Measurements from ENCODE around the gene ZNRD2. TPM values are rescaled to one million over a fixed set of nuclear protein-coding genes. Genes with fewer than 3 reads are reported as not detected.

ZNRD2 gene
- total RNA-seq, 2 experiments from 2014 or later = 54.3 to 54.7 TPM

- intact Hi-C loops (cut with micrococcal nuclease) = no loop called here
- DNase-seq (no peak), ATAC-seq (no peak)
- no peaks in the 10 kb centered on the region for H3K27me3 Mint-ChIP-seq
- H3K27ac Mint-ChIP-seq = no peak overlapping the region
- TF ChIP-seq, protein P1, sequence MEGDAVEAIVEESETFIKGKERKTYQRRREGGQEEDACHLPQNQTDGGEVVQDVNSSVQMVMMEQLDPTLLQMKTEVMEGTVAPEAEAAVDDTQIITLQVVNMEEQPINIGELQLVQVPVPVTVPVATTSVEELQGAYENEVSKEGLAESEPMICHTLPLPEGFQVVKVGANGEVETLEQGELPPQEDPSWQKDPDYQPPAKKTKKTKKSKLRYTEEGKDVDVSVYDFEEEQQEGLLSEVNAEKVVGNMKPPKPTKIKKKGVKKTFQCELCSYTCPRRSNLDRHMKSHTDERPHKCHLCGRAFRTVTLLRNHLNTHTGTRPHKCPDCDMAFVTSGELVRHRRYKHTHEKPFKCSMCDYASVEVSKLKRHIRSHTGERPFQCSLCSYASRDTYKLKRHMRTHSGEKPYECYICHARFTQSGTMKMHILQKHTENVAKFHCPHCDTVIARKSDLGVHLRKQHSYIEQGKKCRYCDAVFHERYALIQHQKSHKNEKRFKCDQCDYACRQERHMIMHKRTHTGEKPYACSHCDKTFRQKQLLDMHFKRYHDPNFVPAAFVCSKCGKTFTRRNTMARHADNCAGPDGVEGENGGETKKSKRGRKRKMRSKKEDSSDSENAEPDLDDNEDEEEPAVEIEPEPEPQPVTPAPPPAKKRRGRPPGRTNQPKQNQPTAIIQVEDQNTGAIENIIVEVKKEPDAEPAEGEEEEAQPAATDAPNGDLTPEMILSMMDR (IDR thresholded peaks at IDR 0.05) = no peak
- H3K36me3 Mint-ChIP-seq (ENCODE audit: low read depth) = peaks cover 5% of the 10 kb centered on the region
- no peak overlapping the region for H3K4me3 Mint-ChIP-seq
- ChIA-PET CTCF (no interaction called here), POLR2A (interaction anchor here (0.6 to 1.5 kb wide), 3 partner anchors 10 to 61 kb away, joined by 3 to 4 read pairs (median 3); partner anchors contain the start of gene FAM89B)
- no peaks in the 10 kb centered on the region for H3K9me3 Mint-ChIP-seq
- H3K4me1 Mint-ChIP-seq (ENCODE audit: low read depth) = peaks cover 12% of the 10 kb centered on the region
These were observed 29.1 kb downstream of the ZNRD2 start for GRCh38 chr11:65599216-65599954.

DNA sequence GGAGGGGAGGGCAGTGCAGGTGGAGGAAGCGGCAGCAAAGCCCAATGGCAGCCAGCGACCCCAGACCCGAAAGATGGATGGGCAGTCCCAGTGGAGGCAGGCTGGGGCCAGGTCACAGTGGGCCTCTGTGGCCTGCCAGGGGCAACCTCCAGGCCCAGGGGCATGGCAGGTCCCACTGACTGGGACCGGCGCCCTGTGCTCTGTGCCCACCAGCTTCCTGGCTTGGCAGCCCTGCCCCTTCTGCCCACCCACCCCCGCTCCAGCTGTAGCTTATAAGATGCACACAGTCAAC is 29.6 kb downstream of the ZNRD2 start:
- CTCF ChIA-PET = no interaction called here
- no peak for ATAC-seq
- Mint-ChIP-seq H3K9me3 (no peaks in the 10 kb centered on the region), H3K27ac (no peak overlapping the region), H3K36me3 (ENCODE audit: low read depth) (peaks cover 6% of the 10 kb centered on the region), H3K27me3 (no peaks in the 10 kb centered on the region), H3K4me3 (no peak overlapping the region), H3K4me1 (ENCODE audit: low read depth) (peaks cover 11% of the 10 kb centered on the region)
- TF ChIP-seq, protein P1 (IDR thresholded peaks at IDR 0.05) = no peak
- intact Hi-C loops (cut with micrococcal nuclease) = no loop called here
- POLR2A ChIA-PET = interaction anchor here (0.6 to 1.5 kb wide), 3 partner anchors 9 to 61 kb away, joined by 3 to 4 read pairs (median 3); partner anchors contain the start of gene FAM89B
- no peak for DNase-seq

GRCh38 chr11:65604258-65604657 is 34.0 kb downstream of the ZNRD2 start:
- Mint-ChIP-seq H3K27ac (no peak overlapping the region), H3K4me1 (ENCODE audit: low read depth) (peaks cover 6% of the 10 kb centered on the region), H3K4me3 (no peak overlapping the region), H3K27me3 (no peaks in the 10 kb centered on the region), H3K36me3 (ENCODE audit: low read depth) (peaks cover 20% of the 10 kb centered on the region), H3K9me3 (no peaks in the 10 kb centered on the region)
- ATAC-seq = no peak
- ChIA-PET CTCF (interaction anchor here (1.0 to 5.0 kb wide), 5 partner anchors 10 to 63 kb away, joined by 4 to 35 read pairs (median 6); partner anchors contain the start of gene EHBP1L1), POLR2A (interaction anchor here (1.9 to 2.5 kb wide), 3 partner anchors 8 to 15 kb away, joined by 8 to 15 read pairs (median 9); partner anchors contain the start of gene KCNK7)
- intact Hi-C loops (cut with micrococcal nuclease) = no loop called here
- DNase-seq = no peak
- TF ChIP-seq, protein P1 (IDR thresholded peaks at IDR 0.05) = no peak

DNA sequence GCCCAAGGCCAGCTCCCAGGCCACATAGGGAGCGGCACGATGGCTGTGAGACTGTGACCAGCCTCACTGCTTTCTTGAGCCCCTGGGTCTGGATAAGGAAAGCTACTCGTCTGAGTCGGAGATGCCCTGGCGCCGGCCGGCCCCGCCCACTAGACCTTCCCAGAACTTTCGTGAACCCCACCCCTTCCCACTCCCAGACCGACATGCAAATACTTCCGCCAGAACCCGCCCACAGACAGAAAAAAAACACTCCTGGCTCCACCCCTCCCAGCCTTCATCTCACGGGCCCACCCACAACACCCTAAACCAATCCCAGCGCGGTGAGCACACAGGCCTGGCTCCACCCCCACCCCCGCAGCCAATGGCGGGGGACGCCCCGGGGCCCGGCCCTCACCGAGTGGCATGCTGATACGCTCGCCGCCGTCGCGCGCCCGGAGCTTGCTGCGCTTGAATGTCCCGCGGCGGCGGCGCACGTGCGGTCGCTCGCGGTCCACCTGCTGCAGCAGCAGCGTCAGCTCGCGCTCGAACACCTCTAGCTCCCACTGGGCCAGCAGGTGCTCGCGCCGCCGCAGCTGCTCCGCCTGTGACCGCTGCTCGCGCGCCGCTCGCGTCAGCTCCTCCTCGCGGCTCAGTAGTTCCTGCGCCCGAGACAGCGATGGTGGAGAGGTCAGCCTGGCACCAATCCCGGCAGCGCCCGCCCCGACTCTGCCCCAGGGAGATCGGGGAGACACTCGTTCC is 36.8 kb downstream of the ZNRD2 start:
- CTCF ChIA-PET = interaction anchor here (0.6 to 5.0 kb wide), 4 partner anchors 13 to 277 kb away, joined by 3 to 35 read pairs (median 4); no protein-coding TSS in a partner anchor

More for the DNA sequence above, 36.8 kb downstream of the ZNRD2 start:
- peaks cover 27% of the 10 kb centered on the region for H3K4me1 Mint-ChIP-seq (ENCODE audit: low read depth)
- peaks cover 23% of the 10 kb centered on the region for H3K36me3 Mint-ChIP-seq (ENCODE audit: low read depth)
- no peaks in the 10 kb centered on the region for H3K27me3 Mint-ChIP-seq
- no peak for DNase-seq
- POLR2A ChIA-PET = interaction anchor here (1.0 to 1.4 kb wide), 3 partner anchors 12 to 19 kb away, joined by 3 to 9 read pairs (median 4); no protein-coding TSS in a partner anchor
- no peak overlapping the region for H3K27ac Mint-ChIP-seq
- H3K4me3 Mint-ChIP-seq = no peak overlapping the region
- no peaks in the 10 kb centered on the region for H3K9me3 Mint-ChIP-seq
- TF ChIP-seq, protein P1 (IDR thresholded peaks at IDR 0.05) = no peak
- ATAC-seq = peak; percentile 67
- intact Hi-C loops (cut with micrococcal nuclease) = no loop called here

Data from activated CD8-positive, alpha-beta T cell treated with anti-CD3 and anti-CD28 coated beads for 36 hours (primary cell).